ENCODE results near the gene KRTAP4-6.
"Not testable (repeated sequence)": the region's sequence is repeated elsewhere in the genome, so short reads cannot be mapped to it uniquely, and the experiment has no call there.

Gene KRTAP4-6

GRCh38 chr17:41104386-41105038, 35.8 kb downstream of the KRTAP4-6 start:
- DNase-seq: not testable (repeated sequence)

- DNase-seq: no peak
Measured at GRCh38 chr17:41103896-41104295, 36.4 kb downstream of the KRTAP4-6 start.

DNA sequence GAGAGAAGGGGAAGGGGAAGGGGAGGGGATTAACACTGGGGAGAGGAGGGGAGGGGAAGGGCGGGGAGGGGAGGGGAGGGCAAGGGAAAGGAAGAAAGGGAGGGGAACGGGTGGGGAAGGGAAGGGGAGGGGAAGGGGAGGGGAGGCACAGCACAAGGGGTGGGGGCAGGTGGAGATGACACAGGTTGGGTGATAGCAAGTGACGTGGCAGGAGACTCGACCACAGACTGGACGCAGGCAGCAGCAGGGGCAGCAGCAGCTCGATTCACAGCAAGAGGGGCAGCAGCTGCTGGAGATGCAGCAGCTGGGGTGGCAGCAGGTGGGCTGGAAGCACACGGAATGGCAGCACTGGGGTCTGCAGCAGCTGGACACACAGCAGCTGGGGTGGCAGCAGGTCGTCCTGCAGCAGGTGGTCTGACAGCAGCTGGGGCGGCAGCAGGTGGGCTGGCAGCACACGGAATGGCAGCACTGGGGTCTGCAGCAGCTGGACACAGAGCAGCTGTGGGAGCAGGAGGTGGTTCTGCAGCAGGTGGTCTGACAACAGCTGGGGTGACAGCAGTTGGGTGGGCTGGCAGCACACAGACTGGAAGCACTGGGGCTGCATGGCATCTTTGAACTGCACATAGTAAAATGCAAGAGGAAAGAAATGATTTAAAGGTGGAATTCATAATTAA, 38.6 kb downstream of the KRTAP4-6 start, which contains the start of gene KRTAP4-16:
TSS of gene KRTAP4-16 (minus strand) at position 624 of the 674 bp plus-strand sequence. CDS start at position 624, 0 bp downstream.
- no peak for DNase-seq

DNA sequence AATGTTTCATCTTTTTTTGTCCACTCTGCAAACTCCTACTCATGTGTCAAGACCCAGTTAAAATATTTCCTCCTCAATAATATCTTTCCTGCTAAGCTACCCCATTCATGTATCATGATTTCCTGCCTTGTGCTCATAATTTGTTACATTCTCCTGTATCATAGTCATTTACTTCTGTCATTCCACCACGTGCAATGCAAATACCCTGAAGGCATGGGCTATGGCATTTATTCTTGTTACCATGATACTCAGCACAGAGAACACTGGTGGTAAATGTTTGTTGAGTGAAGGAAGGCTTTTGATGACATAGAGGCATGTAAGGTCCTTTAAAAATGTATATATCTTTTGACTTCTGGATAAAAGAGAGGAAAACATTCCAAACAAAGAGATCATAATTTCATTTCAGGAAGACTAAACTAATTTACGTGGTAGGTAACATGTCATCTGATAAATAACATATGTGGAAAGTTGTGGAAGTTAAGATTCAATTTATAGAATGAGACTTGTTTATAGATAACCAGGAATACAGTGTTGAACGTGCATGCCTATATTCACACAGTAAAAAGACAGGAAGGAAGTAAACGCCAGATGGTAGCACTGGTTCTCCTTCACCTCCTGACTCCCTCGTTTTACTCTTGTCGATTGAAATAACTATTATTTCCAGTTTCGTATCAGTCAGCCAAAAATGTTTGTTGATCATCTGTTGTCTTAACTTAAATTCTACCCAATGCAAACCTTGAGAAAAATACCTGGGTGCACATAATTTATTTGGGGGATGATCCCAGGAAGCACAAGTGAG, 40.5 kb downstream of the KRTAP4-6 start:
- not testable (repeated sequence) for DNase-seq

DNA sequence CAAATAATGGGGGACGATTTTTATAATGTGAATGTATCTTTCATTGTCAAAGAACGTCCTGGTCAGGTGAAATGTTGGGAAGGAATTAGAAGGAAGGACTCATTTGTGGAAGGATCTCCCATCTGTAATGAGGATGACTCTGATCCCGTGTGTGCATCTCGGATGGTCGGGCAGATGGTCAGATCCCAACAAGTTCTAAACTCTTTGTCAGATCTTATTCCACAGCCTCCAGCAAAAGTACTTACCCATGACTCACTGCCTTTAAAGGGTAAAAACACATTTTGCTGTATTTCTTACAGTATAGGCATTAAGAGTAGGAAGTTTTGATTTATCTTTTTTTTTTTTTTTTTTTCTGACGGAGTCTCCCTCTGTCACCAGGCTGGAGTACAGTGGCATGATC, 41.9 kb downstream of the KRTAP4-6 start:
- no peak for DNase-seq

GRCh38 chr17:41098042-41098441, 42.3 kb downstream of the KRTAP4-6 start, which contains the start of gene KRTAP4-8:
KRTAP4-8 (minus strand) TSS chr17:41098142; CDS start chr17:41098084, 58 bp downstream.
- DNase-seq: no peak

DNA sequence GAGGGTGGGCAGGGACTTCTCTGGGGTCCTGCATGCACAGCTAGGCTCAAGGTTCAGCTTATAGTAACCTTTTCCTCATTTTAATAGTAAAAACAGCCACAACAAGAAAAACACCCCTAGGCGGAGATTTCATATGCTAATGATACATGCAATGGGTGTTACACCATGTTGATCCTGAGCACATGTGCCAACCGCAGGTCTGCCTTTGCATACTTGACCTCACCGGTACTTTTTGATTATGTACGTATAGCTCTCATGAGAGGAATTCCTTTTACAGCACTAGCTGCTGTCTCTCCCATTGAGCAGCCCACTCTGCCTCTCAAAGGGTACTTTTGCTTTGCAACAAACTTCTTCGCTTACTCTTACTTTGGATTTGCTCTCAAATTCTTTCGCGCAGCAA, 44.3 kb downstream of the KRTAP4-6 start:
- DNase-seq: no peak
